Measurements from ENCODE around the gene PRKN. TPM values are rescaled to one million over a fixed set of nuclear protein-coding genes. Genes with fewer than 3 reads are reported as not detected.

Gene PRKN
- polyA plus RNA-seq, result 3.4 and 4.1 TPM in 2 replicates

GRCh38 chr6:162727322-162728182 lies at the start of gene PRKN, which contains the start of gene PACRG:
Gene PRKN (minus strand): TSS chr6:162727766.
Gene PACRG (plus strand): TSS chr6:162727974.

Other genes with a start within 250 kb of the PRKN start
- 9.0 and 13.8 TPM in 2 replicates for gene PACRG, start 208 bp upstream of the PRKN start, polyA plus RNA-seq